ENCODE data around the gene TBC1D23. TPM values are rescaled to one million over a fixed set of nuclear protein-coding genes. Genes with fewer than 3 reads are reported as not detected.
"Not testable (repeated sequence)": the region's sequence is repeated elsewhere in the genome, so short reads cannot be mapped to it uniquely, and the experiment has no call there.

Gene TBC1D23
- total RNA-seq, 1 donor from 2014 or later: 36.6 TPM

DNA sequence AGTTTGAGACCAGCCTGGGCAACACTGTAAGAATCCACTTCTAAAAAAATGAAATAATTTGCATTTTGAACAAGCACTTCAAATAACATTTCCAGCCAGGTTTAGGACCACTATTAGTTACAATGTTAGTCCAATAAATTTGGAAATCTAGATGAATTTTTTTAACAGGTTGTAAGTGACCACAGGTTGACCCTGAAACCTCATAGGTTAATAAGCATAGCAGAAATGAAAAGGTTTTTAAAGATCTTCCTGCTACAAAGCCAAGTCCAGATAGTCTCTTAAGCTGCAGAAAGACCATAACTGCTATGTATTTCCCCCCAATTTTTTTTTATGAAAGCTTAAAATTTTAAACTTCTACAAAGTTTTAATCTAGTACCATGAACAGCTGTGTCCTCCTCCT, 72.3 kb downstream of the TBC1D23 start:
- DNase-seq (ENCODE audit: low read depth): no peak
- no peaks in the 10 kb centered on the region for H3K27me3 ChIP-seq (ENCODE audit: control insufficient read depth, insufficient read depth, low read length)
- H3K36me3 ChIP-seq (ENCODE audit: control insufficient read depth, insufficient read depth, low read length): no peaks in the 10 kb centered on the region
- no peak overlapping the region for H3K4me3 ChIP-seq (ENCODE audit: low read depth, low read length)
- FAIRE-seq: no peak
- TF ChIP-seq, protein P1, sequence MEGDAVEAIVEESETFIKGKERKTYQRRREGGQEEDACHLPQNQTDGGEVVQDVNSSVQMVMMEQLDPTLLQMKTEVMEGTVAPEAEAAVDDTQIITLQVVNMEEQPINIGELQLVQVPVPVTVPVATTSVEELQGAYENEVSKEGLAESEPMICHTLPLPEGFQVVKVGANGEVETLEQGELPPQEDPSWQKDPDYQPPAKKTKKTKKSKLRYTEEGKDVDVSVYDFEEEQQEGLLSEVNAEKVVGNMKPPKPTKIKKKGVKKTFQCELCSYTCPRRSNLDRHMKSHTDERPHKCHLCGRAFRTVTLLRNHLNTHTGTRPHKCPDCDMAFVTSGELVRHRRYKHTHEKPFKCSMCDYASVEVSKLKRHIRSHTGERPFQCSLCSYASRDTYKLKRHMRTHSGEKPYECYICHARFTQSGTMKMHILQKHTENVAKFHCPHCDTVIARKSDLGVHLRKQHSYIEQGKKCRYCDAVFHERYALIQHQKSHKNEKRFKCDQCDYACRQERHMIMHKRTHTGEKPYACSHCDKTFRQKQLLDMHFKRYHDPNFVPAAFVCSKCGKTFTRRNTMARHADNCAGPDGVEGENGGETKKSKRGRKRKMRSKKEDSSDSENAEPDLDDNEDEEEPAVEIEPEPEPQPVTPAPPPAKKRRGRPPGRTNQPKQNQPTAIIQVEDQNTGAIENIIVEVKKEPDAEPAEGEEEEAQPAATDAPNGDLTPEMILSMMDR (IDR thresholded peaks at IDR 0.05; ENCODE audit: insufficient read depth, low read length, severe bottlenecking): no peak

DNA sequence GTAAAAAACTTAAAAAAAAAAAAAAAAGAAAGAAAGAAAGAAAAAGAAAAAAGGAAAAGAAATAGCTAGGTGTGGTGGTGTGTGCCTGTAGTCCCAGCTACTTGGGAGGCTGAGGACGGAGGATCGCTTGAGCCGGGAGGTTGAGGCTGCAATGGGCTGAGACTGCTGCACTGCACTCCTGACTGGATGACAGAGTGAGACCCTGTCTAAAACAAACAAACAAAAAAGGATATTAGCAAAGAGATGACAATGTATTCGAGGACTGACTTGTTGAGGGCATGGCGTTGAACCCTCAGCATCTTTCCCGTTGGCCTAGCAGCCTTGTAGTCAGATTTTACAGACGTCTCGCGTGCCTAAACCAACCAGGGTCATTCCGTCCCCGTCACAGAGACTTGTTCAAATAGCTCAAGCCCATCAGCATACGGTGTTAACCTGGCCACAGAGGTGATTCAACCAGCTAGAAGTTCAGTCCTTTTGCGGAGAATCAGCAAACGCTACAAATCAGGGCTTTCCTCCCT, 73.2 kb downstream of the TBC1D23 start:
- Histone ChIP-seq H3K27me3 (ENCODE audit: control insufficient read depth, insufficient read depth, low read length) (no peaks in the 10 kb centered on the region), H3K4me3 (ENCODE audit: low read depth, low read length) (peak overlapping the region; percentile 56), H3K36me3 (ENCODE audit: control insufficient read depth, insufficient read depth, low read length) (no peaks in the 10 kb centered on the region)
- FAIRE-seq (no peak), DNase-seq (ENCODE audit: low read depth) (no peak)
- TF ChIP-seq, protein P1 (IDR thresholded peaks at IDR 0.05; ENCODE audit: insufficient read depth, low read length, severe bottlenecking): no peak

DNA sequence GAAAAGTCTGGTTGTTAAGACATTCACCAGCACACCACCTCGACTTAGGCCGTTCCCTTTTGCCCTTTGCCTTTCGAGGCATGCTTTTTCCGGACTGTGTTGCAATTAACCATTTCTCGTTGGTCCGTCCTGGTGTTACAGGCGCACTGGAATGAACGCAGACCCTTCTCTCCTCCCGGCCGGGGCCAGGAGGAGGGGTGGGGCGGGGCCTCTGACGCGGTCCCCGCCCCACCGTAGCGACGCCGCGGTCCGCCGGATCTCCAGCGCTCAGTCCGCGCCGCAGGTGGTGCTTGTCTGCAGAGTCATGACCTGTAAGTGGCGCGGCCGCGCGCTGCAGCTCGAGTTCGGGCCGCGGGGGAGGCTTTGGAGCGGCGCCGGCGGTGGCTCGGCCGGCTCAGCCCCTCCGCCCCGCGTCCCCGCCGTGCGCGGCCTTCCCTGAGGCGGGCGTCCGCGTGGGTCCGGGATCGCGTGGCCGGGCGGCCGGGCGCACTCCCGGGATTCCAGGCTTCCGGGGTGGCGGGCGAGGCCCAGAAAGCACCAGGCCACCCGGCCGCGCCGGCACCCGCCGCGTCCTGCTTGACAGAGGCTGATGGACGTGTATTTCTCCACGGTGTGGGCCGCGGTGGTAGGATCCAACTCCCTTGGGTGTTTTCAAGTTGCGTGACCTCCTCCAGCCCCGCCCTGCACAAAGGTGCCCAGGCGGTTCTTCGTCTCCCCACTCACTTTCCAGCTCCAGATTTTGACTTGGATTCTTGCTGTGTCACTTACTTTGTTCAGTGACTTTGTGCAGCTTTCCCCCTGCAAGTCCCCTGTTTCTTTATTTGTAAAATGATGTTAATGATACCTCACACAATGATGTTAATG, 73.9 kb downstream of the TBC1D23 start, which contains the start of gene NIT2:
Gene NIT2, plus strand, starts transcription at position 270 of the 864 bp plus-strand sequence. Its CDS starts 35 bp downstream, at position 305.
- no peak for FAIRE-seq
- Histone ChIP-seq H3K36me3 (ENCODE audit: control insufficient read depth, insufficient read depth, low read length) (peaks cover under 1% of the 10 kb centered on the region), H3K27me3 (ENCODE audit: control insufficient read depth, insufficient read depth, low read length) (no peaks in the 10 kb centered on the region), H3K4me3 (ENCODE audit: low read depth, low read length) (peak within 1 kb of the TSS; percentile 56)
- DNase-seq (ENCODE audit: low read depth): peak; percentile 65
- TF ChIP-seq, protein P1 (IDR thresholded peaks at IDR 0.05; ENCODE audit: insufficient read depth, low read length, severe bottlenecking): peak; percentile 2

DNA sequence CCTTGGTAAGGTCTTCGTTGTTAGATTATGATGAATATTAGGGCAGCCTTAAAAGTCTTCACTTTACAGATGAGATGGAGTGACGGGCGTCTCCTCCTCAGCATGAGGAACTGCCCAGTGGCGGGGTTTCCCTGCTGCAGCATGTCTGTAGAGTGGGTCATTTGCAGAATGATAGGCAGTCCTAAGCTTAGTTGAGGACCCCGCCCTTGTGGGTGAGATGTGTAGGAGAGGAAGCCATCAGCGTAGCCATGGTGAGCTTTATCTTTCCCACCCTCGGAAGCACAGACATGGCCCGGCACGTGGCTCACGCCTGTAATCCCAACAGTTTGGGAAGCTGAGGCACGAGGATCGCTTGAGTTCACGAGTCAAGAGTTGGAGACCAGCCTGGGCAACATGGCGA, 74.6 kb downstream of the TBC1D23 start:
- Histone ChIP-seq H3K36me3 (ENCODE audit: control insufficient read depth, insufficient read depth, low read length) (peaks cover 2% of the 10 kb centered on the region), H3K27me3 (ENCODE audit: control insufficient read depth, insufficient read depth, low read length) (no peaks in the 10 kb centered on the region), H3K4me3 (ENCODE audit: low read depth, low read length) (peak overlapping the region; percentile 56)
- FAIRE-seq (no peak), DNase-seq (ENCODE audit: low read depth) (peak; percentile 32)
- TF ChIP-seq, protein P1 (IDR thresholded peaks at IDR 0.05; ENCODE audit: insufficient read depth, low read length, severe bottlenecking): no peak

DNA sequence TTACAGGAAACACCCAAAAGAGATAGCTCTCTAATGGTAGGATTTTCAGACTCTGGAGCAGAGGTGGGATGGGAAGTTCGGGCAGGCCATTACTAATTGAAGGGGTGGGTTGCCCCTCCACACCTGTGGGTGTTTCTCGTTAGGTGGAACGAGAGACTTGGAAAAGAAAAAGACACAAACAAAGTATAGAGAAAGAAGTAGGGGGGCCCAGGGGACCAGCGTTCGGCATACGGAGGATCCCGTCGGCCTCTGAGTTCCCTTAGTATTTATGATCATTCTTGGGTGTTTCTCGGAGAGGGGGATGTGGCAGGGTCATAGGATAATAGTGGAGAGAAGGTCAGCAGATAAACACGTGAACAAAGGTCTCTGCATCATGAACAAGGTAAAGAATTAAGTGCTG, 75.4 kb downstream of the TBC1D23 start:
- not testable (repeated sequence) for FAIRE-seq; H3K27me3 ChIP-seq (ENCODE audit: control insufficient read depth, insufficient read depth, low read length); H3K36me3 ChIP-seq (ENCODE audit: control insufficient read depth, insufficient read depth, low read length); H3K4me3 ChIP-seq (ENCODE audit: low read depth, low read length); DNase-seq (ENCODE audit: low read depth)

DNA sequence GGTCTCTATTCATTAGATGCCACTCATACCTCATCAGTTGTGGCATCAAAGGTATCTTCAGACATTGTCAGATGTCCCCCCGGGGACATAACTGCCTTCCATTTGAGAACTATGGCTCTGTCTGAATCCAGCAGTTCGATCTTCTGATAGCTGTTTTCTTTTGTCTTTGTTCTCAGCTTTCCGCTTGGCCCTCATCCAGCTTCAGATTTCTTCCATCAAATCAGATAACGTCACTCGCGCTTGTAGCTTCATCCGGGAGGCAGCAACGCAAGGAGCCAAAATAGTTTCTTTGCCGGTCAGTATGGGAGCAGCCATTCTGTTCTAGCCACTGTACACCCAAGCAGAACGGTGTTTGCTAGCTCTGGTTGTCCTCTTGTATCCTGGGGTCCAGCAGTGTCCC, 78.1 kb downstream of the TBC1D23 start:
- FAIRE-seq (no peak), DNase-seq (ENCODE audit: low read depth) (no peak)
- Histone ChIP-seq H3K4me3 (ENCODE audit: low read depth, low read length) (no peak overlapping the region), H3K36me3 (ENCODE audit: control insufficient read depth, insufficient read depth, low read length) (peaks cover 8% of the 10 kb centered on the region), H3K27me3 (ENCODE audit: control insufficient read depth, insufficient read depth, low read length) (no peaks in the 10 kb centered on the region)
- TF ChIP-seq, protein P1 (IDR thresholded peaks at IDR 0.05; ENCODE audit: insufficient read depth, low read length, severe bottlenecking): no peak

All from bronchial epithelial cell (primary cell).